Fibroblast of the aortic adventitia (primary cell): ENCODE measurements around the gene PI4KA. TPM values are rescaled to one million over a fixed set of nuclear protein-coding genes. Genes with fewer than 3 reads are reported as not detected.
"Not testable (repeated sequence)": the region's sequence is repeated elsewhere in the genome, so short reads cannot be mapped to it uniquely, and the experiment has no call there.

Experiments
- DNase-seq: peaks from one replicate; pipeline ENCODE4 v3.0.0-alpha.2; 2010; ENCODE audit warnings: low read depth
- H3K4me3 ChIP-seq: 2 replicates; pipeline ENCODE4 v1.5.1; 2011; ENCODE audit warnings: low read depth, mild to moderate bottlenecking, control low read depth, low read length, moderate library complexity
- total RNA-seq: library from RNA; depleted of rRNA; stranded (reverse); fragments of >200 nt; gene quantifications from 2 replicates; pipeline ENCODE4 v1.2.3, GENCODE V29; 2012; ENCODE audit warnings: low replicate concordance
- TF ChIP-seq, protein P1 (sequence below): IDR thresholded peaks from 2 replicates; pipeline ENCODE4 v1.5.1; 2011; ENCODE audit warnings: mild to moderate bottlenecking, low read length, control low read depth, inconsistent platforms; ENCODE audit not compliant: insufficient read depth

PI4KA gene
- total RNA-seq, 1 donor, result 49.9 TPM

- TF ChIP-seq, protein P1, sequence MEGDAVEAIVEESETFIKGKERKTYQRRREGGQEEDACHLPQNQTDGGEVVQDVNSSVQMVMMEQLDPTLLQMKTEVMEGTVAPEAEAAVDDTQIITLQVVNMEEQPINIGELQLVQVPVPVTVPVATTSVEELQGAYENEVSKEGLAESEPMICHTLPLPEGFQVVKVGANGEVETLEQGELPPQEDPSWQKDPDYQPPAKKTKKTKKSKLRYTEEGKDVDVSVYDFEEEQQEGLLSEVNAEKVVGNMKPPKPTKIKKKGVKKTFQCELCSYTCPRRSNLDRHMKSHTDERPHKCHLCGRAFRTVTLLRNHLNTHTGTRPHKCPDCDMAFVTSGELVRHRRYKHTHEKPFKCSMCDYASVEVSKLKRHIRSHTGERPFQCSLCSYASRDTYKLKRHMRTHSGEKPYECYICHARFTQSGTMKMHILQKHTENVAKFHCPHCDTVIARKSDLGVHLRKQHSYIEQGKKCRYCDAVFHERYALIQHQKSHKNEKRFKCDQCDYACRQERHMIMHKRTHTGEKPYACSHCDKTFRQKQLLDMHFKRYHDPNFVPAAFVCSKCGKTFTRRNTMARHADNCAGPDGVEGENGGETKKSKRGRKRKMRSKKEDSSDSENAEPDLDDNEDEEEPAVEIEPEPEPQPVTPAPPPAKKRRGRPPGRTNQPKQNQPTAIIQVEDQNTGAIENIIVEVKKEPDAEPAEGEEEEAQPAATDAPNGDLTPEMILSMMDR, result no peak
- no peak for DNase-seq
- no peak overlapping the region for H3K4me3 ChIP-seq
These were observed 41.3 kb upstream of the PI4KA start for GRCh38 chr22:20899827-20900423.

- not testable (repeated sequence) for DNase-seq, H3K4me3 ChIP-seq
These were observed 39.1 kb upstream of the PI4KA start for GRCh38 chr22:20897737-20898136.

DNA sequence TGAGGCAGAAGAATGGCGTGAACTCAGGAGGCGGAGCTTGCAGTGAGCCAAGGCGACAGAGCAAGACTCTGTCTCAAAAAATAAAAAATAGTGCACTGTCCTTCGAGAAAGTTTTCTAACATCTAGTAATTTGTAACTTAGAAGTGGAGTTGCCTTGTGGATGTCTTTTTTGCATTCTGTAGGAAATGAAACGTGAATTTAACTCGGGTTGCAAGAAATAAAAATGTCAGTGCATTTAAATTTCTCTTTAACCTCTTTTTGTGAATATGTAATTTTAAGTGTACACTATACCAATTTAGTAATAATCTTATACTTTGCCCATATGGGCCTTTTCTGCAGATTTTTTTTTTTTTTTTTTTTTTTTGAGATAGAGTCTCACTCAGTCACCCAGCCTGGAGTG lies 32.4 kb upstream of the PI4KA start:
- no peak overlapping the region for H3K4me3 ChIP-seq
- DNase-seq, result no peak
- TF ChIP-seq, protein P1, result no peak

GRCh38 chr22:20889904-20890540 lies 31.4 kb upstream of the PI4KA start:
- no peak overlapping the region for H3K4me3 ChIP-seq
- no peak for DNase-seq
- TF ChIP-seq, protein P1, result no peak

DNA sequence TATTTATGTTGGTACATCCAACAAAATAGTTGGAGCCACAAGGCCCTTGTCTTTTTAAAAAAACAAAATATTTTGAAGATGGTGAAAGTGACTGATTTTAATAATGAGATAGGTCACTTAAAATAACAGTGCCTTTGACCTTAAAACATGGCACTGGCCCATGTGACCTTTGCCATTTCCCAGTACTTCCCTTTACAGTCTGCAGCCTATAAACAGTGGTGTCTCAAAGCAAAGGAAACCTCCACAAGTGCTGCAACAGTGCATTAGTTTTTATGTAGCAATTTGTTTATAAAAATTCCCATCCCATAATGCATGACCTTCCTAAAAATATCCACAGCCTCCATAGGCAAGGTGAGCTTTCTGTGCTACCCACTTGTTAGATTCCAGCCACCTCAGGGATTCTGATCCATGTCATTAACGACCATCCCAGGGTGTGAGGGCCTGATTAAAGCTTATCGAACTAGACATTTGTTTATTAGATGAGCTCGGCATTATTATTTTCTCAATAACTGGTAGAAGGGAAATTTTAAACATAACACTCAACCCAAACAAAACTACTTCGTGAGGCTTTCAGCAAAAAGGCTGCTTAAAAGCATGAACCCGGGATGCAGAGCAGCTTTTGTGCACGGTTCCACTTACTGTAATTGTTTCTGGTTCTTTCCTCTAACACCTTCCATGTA lies 30.6 kb upstream of the PI4KA start:
- TF ChIP-seq, protein P1, result no peak
- H3K4me3 ChIP-seq, result no peak overlapping the region
- DNase-seq, result no peak

- TF ChIP-seq, protein P1, result no peak
These were observed 28.8 kb upstream of the PI4KA start for GRCh38 chr22:20887375-20887774.

DNA sequence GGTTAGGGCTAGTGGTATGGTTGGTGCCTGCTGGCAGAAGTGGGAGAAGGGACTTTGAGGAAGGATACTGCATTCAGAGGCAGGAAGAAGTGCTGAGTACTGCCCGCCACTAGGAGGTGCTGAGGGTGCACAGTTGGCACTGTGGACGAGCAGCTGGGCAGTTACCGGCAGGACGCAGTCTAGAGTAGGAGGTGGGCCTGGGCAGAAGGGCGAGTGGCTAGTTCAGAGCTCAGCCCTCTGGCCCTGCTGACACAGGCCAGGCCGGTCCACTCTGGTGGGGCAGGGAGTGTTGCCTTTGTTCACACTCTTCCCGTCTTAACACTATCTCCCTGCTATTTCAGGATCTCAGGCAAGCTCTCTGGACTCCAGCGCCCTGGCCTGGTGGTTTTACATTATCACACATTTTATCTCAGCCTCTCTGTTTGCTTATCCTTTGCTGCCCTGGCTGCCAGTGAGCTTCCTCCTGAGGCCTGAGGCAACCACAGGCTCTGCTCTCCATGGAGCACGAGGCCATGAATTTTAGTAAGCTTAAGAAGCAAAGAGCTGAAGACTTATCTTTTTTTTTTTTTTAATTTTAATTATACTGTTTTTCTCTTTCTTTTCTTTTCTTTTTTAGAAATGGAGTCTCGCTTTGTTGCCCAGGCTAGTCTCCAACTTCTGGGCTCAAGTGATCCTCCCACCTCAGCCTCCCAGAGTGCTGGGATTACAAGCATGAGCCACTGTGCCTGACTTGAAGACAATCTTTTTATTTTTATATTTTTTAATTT lies 27.1 kb upstream of the PI4KA start:
- DNase-seq, result peak; percentile 90
- H3K4me3 ChIP-seq, result no peak overlapping the region
- TF ChIP-seq, protein P1, result peak; percentile 92

More at GRCh38 chr22:20887375-20887774, 28.8 kb upstream of the PI4KA start:
- H3K4me3 ChIP-seq, result no peak overlapping the region
- DNase-seq, result no peak
